ENCODE results near the gene MGAT5B. TPM values are rescaled to one million over a fixed set of nuclear protein-coding genes. Genes with fewer than 3 reads are reported as not detected.

Gene MGAT5B
- total RNA-seq, result 0.33 and 1.5 TPM in 2 replicates

GRCh38 chr17:76868176-76868668 lies at the start of gene MGAT5B:
TSS of gene MGAT5B (plus strand) at chr17:76868404. CDS start at chr17:76869030, 626 bp downstream.

Other genes starting within 250 kb of the MGAT5B start
- 0.25 TPM in 1 of 2 replicates, not detected in the other for gene ST6GALNAC1, start 224.6 kb upstream of the MGAT5B start, total RNA-seq
- 145 and 167 TPM in 2 replicates for gene MXRA7, start 157.4 kb upstream of the MGAT5B start, total RNA-seq
- 11.7 and 19.6 TPM in 2 replicates for gene JMJD6, start 141.8 kb upstream of the MGAT5B start, total RNA-seq
- 33.7 and 38.9 TPM in 2 replicates for gene METTL23, start 141.6 kb upstream of the MGAT5B start, total RNA-seq
- 227 and 355 TPM in 2 replicates for gene SRSF2, start 131.1 kb upstream of the MGAT5B start, total RNA-seq
- 13.2 and 15.5 TPM in 2 replicates for gene MFSD11, start 130.3 kb upstream of the MGAT5B start, total RNA-seq

All from mesangial cell (primary cell).